HepG2 (cell line): ENCODE measurements around the gene NOL4L. TPM values are rescaled to one million over a fixed set of nuclear protein-coding genes. Genes with fewer than 3 reads are reported as not detected.
A peak's percentile ranks its signal among the peaks of the same experiment; 100 is the strongest.

Experiments
- ATAC-seq: fragments of 200-7000 bp; cut with Tn5 transposase; 3 replicates; pipeline ENCODE4 v1.9.1; 2020; ENCODE audit warnings: mild to moderate bottlenecking, moderate library complexity
- BruUV-seq: library from RNA; stranded (reverse); fragments of 400-500 nt; replicated peaks from 2 replicates; lab custom pipeline; 2021; lab: Mats Ljungman, UMichigan
- CTCF ChIA-PET: fragments of 300-600 bp; formaldehyde crosslinking; extraction: SDS; loops from one replicate; lab custom pipeline; 2021; ENCODE audit warnings: low total read pairs, inconsistent platforms, low intra/inter-chr PET ratio; lab: Yijun Ruan, JAX
- POLR2A ChIA-PET: fragments of 350-600 bp; sonication (Branson Sonifier 250); formaldehyde crosslinking; loops from one replicate; lab custom pipeline; 2020; ENCODE audit warnings: antibody characterized with exemption, inconsistent platforms; lab: Yijun Ruan, JAX
- DNase-seq: peaks from one replicate; pipeline ENCODE4 v3.0.0-alpha.2; 2015; ENCODE audit warnings: low spot score
- FAIRE-seq: peaks from 3 replicates; lab custom pipeline; 2011; peaks lifted over from hg19 to GRCh38; lab: Jason Lieb, UNC
- H2AFZ ChIP-seq: one replicate; pipeline ENCODE4 v1.6.1; 2011; ENCODE audit warnings: low read length, inconsistent platforms
- H3K27ac ChIP-seq: fragments of 300-600 bp; 3 replicates; pipeline ENCODE4 v1.8.0; 2011; ENCODE audit warnings: mixed run types, mild to moderate bottlenecking, mixed read lengths, low read length, inconsistent platforms; ENCODE audit not compliant: insufficient read depth; ENCODE audit errors: extremely low read length
- H3K27me3 ChIP-seq, 2 experiments: fragments of 200-600 bp in 1 of 2; 2 replicates in 1 of 2; 3 replicates in 1 of 2; pipeline versions ENCODE4 v1.6.0 to v1.8.0; 2011; ENCODE audit warnings: low read length in 2 of 2, mild to moderate bottlenecking in 2 of 2, moderate library complexity in 2 of 2, inconsistent platforms in 1 of 2; ENCODE audit not compliant: insufficient read depth in 2 of 2, control insufficient read depth in 1 of 2
- H3K36me3 ChIP-seq, 2 experiments: fragments of 200-600 bp in 1 of 2; replicated peaks in 1 of 2; 2 replicates in 1 of 2; 3 replicates in 1 of 2; pipeline versions ENCODE4 v1.5.1 to v1.8.0; 2011; ENCODE audit warnings: low read length in 2 of 2, inconsistent platforms in 1 of 2; ENCODE audit not compliant: insufficient read depth in 2 of 2, control insufficient read depth in 1 of 2
- H3K4me1 ChIP-seq: 2 replicates; pipeline ENCODE4 v1.5.1; 2012; ENCODE audit warnings: low read length, inconsistent platforms; ENCODE audit not compliant: insufficient read depth
- H3K4me2 ChIP-seq: 2 replicates; pipeline ENCODE4 v1.6.0; 2011; ENCODE audit warnings: low read depth, low read length, inconsistent platforms
- H3K4me3 ChIP-seq, 3 experiments: fragments of 200-600 bp in 1 of 3; sonication (generic), shearing (Covaris generic) in 1 of 3; replicated peaks in 1 of 3; 2 replicates each; pipeline ENCODE4 v1.5.1; 2011 to 2016; ENCODE audit warnings: low read length in 3 of 3, inconsistent platforms in 2 of 3, low read depth in 2 of 3, mild to moderate bottlenecking in 2 of 3, control low read depth in 1 of 3, mixed read lengths in 1 of 3; ENCODE audit not compliant: insufficient read depth in 1 of 3
- H3K79me2 ChIP-seq: one replicate; pipeline ENCODE4 v1.6.1; 2011; ENCODE audit warnings: low read length, inconsistent platforms; ENCODE audit not compliant: insufficient read depth
- H3K9ac ChIP-seq: 2 replicates; pipeline ENCODE4 v1.6.0; 2011; ENCODE audit warnings: mild to moderate bottlenecking, low read depth, low read length, inconsistent platforms; ENCODE audit not compliant: insufficient read depth
- H3K9me3 ChIP-seq: 2 replicates; pipeline ENCODE4 v1.5.1; 2012; ENCODE audit warnings: mild to moderate bottlenecking, low read length
- H4K20me1 ChIP-seq: 2 replicates; pipeline ENCODE4 v1.6.0; 2011; ENCODE audit warnings: inconsistent platforms, mild to moderate bottlenecking, low read length, moderate library complexity; ENCODE audit not compliant: insufficient read depth
- CC2D1A ChIP-seq: sonication (generic); formaldehyde crosslinking; IDR thresholded peaks from 2 replicates; pipeline ENCODE4 v1.8.1; 2023; ENCODE audit warnings: mild to moderate bottlenecking, missing genetic modification reagents
- GZF1 ChIP-seq: sonication (generic); formaldehyde crosslinking; IDR thresholded peaks from 2 replicates; pipeline ENCODE4 v1.5.1; 2020; ENCODE audit warnings: mild to moderate bottlenecking, missing genetic modification reagents
- HNF4A ChIP-seq: sonication (generic); formaldehyde crosslinking; IDR thresholded peaks from 2 replicates; pipeline ENCODE4 v1.4.0; 2020; ENCODE audit warnings: missing genetic modification reagents
- NFKBIZ ChIP-seq: IDR thresholded peaks from 2 replicates; pipeline ENCODE4 v1.6.1; 2018; ENCODE audit warnings: missing genetic modification reagents, missing compliant biosample characterization
- NR2F1 ChIP-seq, 2 experiments: fragments of 450-650 bp in 1 of 2; formaldehyde crosslinking in 1 of 2; IDR thresholded peaks; 2 replicates each; pipeline versions ENCODE4 v1.5.0 to v1.6.1; 2016 to 2020; ENCODE audit warnings: mild to moderate bottlenecking in 1 of 2, missing compliant biosample characterization in 1 of 2, missing genetic modification reagents in 1 of 2, moderate library complexity in 1 of 2
- RAD21 ChIP-seq: fragments of 450-650 bp; formaldehyde crosslinking; IDR thresholded peaks from 2 replicates; pipeline ENCODE4 v1.5.0; 2020; ENCODE audit warnings: mild to moderate bottlenecking
- SALL1 ChIP-seq: sonication (generic); formaldehyde crosslinking; IDR thresholded peaks from 2 replicates; pipeline ENCODE4 v1.8.0; 2022; ENCODE audit warnings: mild to moderate bottlenecking, missing genetic modification reagents
- SAP130 ChIP-seq: IDR thresholded peaks from 2 replicates; pipeline ENCODE4 v1.6.1; 2016; ENCODE audit warnings: low read depth
- SRSF9 ChIP-seq: fragments of 200-400 bp; formaldehyde crosslinking; IDR thresholded peaks from 2 replicates; pipeline ENCODE4 v1.6.1; 2018; ENCODE audit warnings: borderline replicate concordance, mild to moderate bottlenecking, low read depth, low read length; ENCODE audit not compliant: insufficient read depth, poor library complexity, severe bottlenecking
- ZNF557 ChIP-seq: sonication (generic); formaldehyde crosslinking; IDR thresholded peaks from 2 replicates; pipeline ENCODE4 v1.4.0; 2020; ENCODE audit warnings: missing genetic modification reagents
- ZNF629 ChIP-seq: sonication (generic); formaldehyde crosslinking; conservative IDR thresholded peaks from 2 replicates; pipeline ENCODE4 v1.5.0; 2020; ENCODE audit warnings: missing genetic modification reagents
- ZNF83 ChIP-seq: sonication (generic); formaldehyde crosslinking; IDR thresholded peaks from 2 replicates; pipeline ENCODE4 v1.4.0; 2020; ENCODE audit warnings: missing genetic modification reagents, mild to moderate bottlenecking, borderline replicate concordance
- WGBS: methylation state at CpG from one replicate; pipeline ENCODE4 v1.1.6; 2017; ENCODE audit warnings: low lambda C conversion rate; 5-methylcytosine and 5-hydroxymethylcytosine counted together
- in situ Hi-C: cut with HindIII; loops from 2 replicates; pipeline ENCODE4 v1.10.0; 2017; ENCODE audit warnings: low pct_unique_long_range_greater_than_20kb; ENCODE audit not compliant: extremely low pct_ligation_motif_present
- intact Hi-C: fragments of 100-400 bp; cut with micrococcal nuclease; formaldehyde crosslinking; loops from one replicate; pipeline ENCODE4 v1.10.0; 2022; ENCODE audit not compliant: unreplicated experiment
- polyA plus RNA-seq, 8 experiments: library from polyadenylated mRNA; depleted of rRNA in 3 of 8; stranded (reverse) in 7 of 8; unstranded in 1 of 8; fragments of >200 nt; fragmentation: Illumina TruSeq in 4 of 8; extraction: Trizol in 4 of 8; gene quantifications; 2 replicates each; pipeline versions ENCODE4 v1.2.1 to v1.2.3, GENCODE V29; 2011 to 2016; ENCODE audit warnings: low read depth in 4 of 8, missing spikeins in 1 of 8, mixed read lengths in 1 of 8; ENCODE audit not compliant: insufficient read depth in 1 of 8
- total RNA-seq, 5 experiments: library from RNA; depleted of rRNA; stranded (reverse); fragments of >200 nt; fragmentation: Illumina TruSeq; extraction: Trizol; gene quantifications; 2 replicates each; pipeline ENCODE4 v1.2.3, GENCODE V29; 2016; ENCODE audit warnings: low read depth in 1 of 5
- TF ChIP-seq, protein P1 (sequence below): sonication (generic); formaldehyde crosslinking; IDR thresholded peaks from 2 replicates; pipeline ENCODE4 v1.5.1; 2020; ENCODE audit warnings: missing genetic modification reagents, mild to moderate bottlenecking, borderline replicate concordance
- TF ChIP-seq, protein P2 (sequence below): sonication (generic); formaldehyde crosslinking; IDR thresholded peaks from 2 replicates; pipeline ENCODE4 v1.4.0; 2020; ENCODE audit warnings: missing genetic modification reagents
- TF ChIP-seq, protein P3 (sequence below): sonication (generic); formaldehyde crosslinking; IDR thresholded peaks from 2 replicates; pipeline ENCODE4 v1.4.0; 2020; ENCODE audit warnings: missing genetic modification reagents
- TF ChIP-seq, protein P4 (sequence below): IDR thresholded peaks from 2 replicates; pipeline ENCODE4 v1.6.1; 2016

Gene NOL4L
- total and polyA plus RNA-seq, 2 of the 13 experiments (the other 11 are each of a cell fraction or from before 2014, with no cell fraction given): 16.6 to 35.4 TPM

DNA sequence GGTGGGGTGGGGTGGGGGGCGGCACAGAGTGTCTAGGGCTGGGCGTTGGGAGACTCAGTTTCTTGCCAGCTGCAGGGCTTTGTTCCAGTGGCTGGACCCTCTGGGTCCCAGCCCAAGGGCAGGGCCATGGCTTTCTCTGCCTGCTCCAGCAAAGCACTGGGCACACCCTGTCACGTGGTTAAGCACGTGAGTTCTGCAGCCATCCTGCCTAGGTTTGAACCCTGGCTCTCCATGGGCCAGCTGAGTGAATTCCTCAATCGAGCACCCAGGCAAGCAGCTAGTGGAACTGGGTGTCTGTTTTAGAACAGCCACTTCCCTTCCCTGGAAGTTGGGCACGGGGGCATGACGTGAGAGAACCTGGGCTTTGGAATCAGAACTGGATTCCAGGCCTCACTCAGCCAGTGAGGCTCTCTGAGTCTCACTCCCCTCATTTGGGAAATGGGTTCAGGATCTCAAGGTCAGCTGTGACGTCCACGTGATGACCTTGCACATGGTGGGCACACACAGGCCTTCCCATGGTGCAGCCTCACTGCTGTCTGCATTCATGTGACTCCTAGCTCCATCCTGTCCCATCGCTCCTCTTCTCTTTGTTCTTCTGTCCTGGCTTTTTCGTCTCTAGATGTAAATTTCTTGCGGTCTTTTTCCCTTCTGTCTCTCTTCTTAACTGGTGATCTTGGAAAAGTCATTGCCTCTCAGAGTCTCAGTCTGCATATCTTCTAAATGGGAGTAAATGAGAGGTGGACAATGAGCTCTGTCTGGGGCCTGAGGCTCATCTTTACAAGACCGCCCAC, 45.9 kb downstream of the NOL4L start:
- DNase-seq (no peak), ATAC-seq (no peak), FAIRE-seq (no peak)
- Histone ChIP-seq H3K4me3 (peak overlapping the region in 1 of 3 experiments; percentile 34; a peak in 1 of 6 replicates), H3K4me2 (peak overlapping the region; percentile 26), H3K9ac (peak overlapping the region; percentile 32), H3K36me3 (no peaks in the 10 kb centered on the region), H4K20me1 (no peaks in the 10 kb centered on the region), H2AFZ (no peak overlapping the region), H3K9me3 (no peaks in the 10 kb centered on the region), H3K27me3 (no peaks in the 10 kb centered on the region), H3K4me1 (peaks cover 93% of the 10 kb centered on the region), H3K27ac (peak overlapping the region; percentile 90), H3K79me2 (no peaks in the 10 kb centered on the region)
- POLR2A ChIA-PET: interaction anchor here (0.6 to 10.7 kb wide), 13 partner anchors 11 to 142 kb away, joined by 3 to 197 read pairs (median 7); no protein-coding TSS in a partner anchor
- no TSS peak for BruUV-seq
- whole genome bisulfite sequencing: 60% methylated on average over 13 of the region's 13 CpGs
- intact Hi-C loops (no loop called here), in situ Hi-C loops (no loop called here)
- CTCF ChIA-PET: no interaction called here
- TF ChIP-seq, protein P1, sequence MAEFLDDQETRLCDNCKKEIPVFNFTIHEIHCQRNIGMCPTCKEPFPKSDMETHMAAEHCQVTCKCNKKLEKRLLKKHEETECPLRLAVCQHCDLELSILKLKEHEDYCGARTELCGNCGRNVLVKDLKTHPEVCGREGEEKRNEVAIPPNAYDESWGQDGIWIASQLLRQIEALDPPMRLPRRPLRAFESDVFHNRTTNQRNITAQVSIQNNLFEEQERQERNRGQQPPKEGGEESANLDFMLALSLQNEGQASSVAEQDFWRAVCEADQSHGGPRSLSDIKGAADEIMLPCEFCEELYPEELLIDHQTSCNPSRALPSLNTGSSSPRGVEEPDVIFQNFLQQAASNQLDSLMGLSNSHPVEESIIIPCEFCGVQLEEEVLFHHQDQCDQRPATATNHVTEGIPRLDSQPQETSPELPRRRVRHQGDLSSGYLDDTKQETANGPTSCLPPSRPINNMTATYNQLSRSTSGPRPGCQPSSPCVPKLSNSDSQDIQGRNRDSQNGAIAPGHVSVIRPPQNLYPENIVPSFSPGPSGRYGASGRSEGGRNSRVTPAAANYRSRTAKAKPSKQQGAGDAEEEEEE (CRISPR knock-in tag): peak; percentile 84; the same call in 1 of the 2 replicates
- peak; percentile 95 for TF ChIP-seq ZNF629 (CRISPR knock-in tag)
- no peak for TF ChIP-seq ZNF557 (CRISPR knock-in tag)
- TF ChIP-seq, protein P2, sequence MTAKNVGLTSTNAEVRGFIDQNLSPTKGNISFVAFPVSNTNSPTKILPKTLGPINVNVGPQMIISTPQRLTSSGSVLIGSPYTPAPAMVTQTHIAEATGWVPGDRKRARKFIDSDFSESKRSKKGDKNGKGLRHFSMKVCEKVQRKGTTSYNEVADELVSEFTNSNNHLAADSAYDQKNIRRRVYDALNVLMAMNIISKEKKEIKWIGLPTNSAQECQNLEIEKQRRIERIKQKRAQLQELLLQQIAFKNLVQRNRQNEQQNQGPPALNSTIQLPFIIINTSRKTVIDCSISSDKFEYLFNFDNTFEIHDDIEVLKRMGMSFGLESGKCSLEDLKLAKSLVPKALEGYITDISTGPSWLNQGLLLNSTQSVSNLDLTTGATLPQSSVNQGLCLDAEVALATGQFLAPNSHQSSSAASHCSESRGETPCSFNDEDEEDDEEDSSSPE: no peak
- TF ChIP-seq, protein P3, sequence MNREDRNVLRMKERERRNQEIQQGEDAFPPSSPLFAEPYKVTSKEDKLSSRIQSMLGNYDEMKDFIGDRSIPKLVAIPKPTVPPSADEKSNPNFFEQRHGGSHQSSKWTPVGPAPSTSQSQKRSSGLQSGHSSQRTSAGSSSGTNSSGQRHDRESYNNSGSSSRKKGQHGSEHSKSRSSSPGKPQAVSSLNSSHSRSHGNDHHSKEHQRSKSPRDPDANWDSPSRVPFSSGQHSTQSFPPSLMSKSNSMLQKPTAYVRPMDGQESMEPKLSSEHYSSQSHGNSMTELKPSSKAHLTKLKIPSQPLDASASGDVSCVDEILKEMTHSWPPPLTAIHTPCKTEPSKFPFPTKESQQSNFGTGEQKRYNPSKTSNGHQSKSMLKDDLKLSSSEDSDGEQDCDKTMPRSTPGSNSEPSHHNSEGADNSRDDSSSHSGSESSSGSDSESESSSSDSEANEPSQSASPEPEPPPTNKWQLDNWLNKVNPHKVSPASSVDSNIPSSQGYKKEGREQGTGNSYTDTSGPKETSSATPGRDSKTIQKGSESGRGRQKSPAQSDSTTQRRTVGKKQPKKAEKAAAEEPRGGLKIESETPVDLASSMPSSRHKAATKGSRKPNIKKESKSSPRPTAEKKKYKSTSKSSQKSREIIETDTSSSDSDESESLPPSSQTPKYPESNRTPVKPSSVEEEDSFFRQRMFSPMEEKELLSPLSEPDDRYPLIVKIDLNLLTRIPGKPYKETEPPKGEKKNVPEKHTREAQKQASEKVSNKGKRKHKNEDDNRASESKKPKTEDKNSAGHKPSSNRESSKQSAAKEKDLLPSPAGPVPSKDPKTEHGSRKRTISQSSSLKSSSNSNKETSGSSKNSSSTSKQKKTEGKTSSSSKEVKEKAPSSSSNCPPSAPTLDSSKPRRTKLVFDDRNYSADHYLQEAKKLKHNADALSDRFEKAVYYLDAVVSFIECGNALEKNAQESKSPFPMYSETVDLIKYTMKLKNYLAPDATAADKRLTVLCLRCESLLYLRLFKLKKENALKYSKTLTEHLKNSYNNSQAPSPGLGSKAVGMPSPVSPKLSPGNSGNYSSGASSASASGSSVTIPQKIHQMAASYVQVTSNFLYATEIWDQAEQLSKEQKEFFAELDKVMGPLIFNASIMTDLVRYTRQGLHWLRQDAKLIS (CRISPR knock-in tag): no peak
- TF ChIP-seq HNF4A: peak; percentile 28; the same call in 1 of the 2 replicates
- peak; percentile 44 for TF ChIP-seq SALL1
- TF ChIP-seq CC2D1A (CRISPR knock-in tag): no peak
- TF ChIP-seq NFKBIZ: peak; percentile 74; the same call in 1 of the 2 replicates
- TF ChIP-seq, protein P4, sequence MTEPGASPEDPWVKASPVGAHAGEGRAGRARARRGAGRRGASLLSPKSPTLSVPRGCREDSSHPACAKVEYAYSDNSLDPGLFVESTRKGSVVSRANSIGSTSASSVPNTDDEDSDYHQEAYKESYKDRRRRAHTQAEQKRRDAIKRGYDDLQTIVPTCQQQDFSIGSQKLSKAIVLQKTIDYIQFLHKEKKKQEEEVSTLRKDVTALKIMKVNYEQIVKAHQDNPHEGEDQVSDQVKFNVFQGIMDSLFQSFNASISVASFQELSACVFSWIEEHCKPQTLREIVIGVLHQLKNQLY: peak; percentile 77; the same call in 1 of the 2 replicates
- peak in 1 of 2 experiments; percentile 59; a peak in 1 of 4 replicates for TF ChIP-seq NR2F1 (CRISPR knock-in tag; IDR thresholded peaks at IDR 0.05)
- peak; percentile 33; the same call in 1 of the 2 replicates for TF ChIP-seq RAD21
- peak; percentile 55; the same call in 1 of the 2 replicates for TF ChIP-seq SAP130 (CRISPR knock-in tag)
- TF ChIP-seq ZNF83 (CRISPR knock-in tag): peak; percentile 23
- peak; percentile 52; the same call in 1 of the 2 replicates for TF ChIP-seq GZF1 (CRISPR knock-in tag)
- no peak for TF ChIP-seq SRSF9
